Measurements from ENCODE around the gene SLFN12L.
"Not testable (repeated sequence)": the region's sequence is repeated elsewhere in the genome, so short reads cannot be mapped to it uniquely, and the experiment has no call there.

SLFN12L gene

GRCh38 chr17:35493040-35493439 lies 44.4 kb downstream of the SLFN12L start:
- no peak for DNase-seq

- DNase-seq = no peak
These were observed 46.1 kb downstream of the SLFN12L start for GRCh38 chr17:35491417-35491816.

DNA sequence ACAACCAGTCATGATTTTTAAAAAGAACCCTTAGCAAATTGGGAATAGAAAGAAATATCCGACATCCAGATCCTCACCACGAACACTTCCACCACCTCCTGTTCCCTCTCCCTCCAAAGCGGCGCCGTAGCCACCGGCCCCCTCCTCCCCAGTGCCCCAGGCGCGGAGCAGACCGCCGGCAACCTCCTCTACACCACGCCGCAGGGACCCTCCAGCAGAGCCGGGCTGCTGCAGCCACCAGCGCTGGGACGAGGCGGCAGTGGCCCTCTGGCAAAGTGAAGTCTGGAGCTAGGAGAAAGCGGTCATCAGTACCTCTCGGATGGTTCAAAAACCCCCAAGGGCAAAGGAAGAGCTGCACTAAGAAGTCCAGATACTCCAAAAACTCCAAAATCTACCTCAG lies 47.5 kb downstream of the SLFN12L start:
- DNase-seq = no peak

GRCh38 chr17:35488991-35489390 lies 48.5 kb downstream of the SLFN12L start:
- DNase-seq = no peak

GRCh38 chr17:35486920-35487732 lies 50.4 kb downstream of the SLFN12L start:
- DNase-seq = peak; percentile 54

DNA sequence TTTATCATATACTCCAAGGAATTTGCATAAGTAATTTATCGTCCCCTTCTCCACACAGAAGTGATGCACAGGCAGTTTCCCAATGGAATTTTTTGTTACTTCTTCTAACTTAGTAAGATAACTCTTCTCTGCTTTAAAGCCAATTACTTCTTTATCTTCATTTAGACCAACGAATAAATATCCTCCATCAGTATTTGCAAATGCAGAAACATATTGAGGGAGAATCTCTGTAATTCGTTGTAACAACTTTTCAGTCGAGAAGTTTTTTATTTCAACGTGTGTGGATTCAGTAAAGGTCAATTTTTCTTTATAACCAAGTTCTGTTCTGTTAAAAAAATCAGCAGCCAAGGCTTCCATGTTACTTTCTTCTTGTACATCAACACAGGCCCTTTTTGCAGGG lies 58.2 kb downstream of the SLFN12L start:
- DNase-seq = no peak

DNA sequence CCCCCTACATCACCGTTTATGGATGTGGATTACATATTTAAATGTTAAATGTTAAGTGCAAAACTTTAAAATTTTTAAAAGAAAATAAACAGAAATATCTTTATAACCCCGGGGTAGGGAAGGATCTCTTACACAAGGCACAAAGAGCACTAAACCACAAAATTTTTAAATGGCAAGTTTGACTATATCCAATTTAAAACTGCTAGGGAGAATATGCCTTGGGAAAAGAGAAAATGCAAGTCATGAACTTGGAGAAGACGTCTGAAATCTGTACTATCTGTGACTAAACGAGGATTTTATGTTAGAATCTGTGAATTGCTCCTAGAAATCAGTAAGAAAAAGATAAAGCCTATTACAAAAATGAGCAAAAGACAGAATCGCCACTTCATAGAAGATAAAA lies 60.2 kb downstream of the SLFN12L start:
- DNase-seq = no peak

GRCh38 chr17:35476283-35476820 lies 61.1 kb downstream of the SLFN12L start:
- no peak for DNase-seq

DNA sequence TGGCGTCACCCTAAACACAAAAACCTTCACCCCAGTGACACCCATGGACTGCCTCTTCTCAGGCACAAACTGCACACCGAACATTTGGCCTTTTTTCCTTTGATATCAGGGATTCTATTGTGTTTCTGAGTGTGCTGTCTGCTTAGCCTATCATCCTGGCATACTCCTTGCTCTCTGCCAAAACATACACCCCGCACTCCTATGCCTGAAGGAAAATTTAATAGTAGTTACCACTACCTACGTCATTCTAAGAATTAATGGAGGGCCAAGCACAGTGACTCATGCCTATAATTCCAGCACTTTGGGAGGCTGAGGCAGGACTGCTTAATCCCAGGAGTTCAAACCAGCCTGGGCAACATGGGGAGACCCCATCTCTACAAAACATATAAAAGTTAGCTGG lies 69.0 kb downstream of the SLFN12L start:
- no peak for DNase-seq

- DNase-seq = no peak
These were observed 69.7 kb downstream of the SLFN12L start for GRCh38 chr17:35467824-35468223.

- peak; percentile 47 for DNase-seq
These were observed 77.1 kb downstream of the SLFN12L start for GRCh38 chr17:35460354-35460851.

DNA sequence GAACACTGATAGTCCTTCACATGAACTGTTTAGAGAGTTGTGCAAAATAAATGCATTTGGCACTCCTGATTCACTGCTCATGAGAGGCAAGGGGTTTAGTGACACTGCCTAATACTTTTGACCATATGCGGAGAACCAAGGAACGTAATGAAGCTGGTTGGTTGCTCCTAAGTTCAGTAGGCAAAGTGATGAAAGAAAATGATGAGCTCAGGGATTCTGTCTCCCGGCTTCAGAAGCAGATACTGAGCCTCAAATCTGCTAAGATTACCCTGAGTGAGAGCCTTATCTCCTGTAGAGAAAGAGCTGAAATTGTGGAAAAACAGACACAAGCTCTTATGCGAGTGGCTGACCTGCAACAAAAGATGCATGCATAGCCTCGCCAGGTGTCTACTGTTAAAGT lies 83.4 kb downstream of the SLFN12L start:
- DNase-seq = not testable (repeated sequence)

DNA sequence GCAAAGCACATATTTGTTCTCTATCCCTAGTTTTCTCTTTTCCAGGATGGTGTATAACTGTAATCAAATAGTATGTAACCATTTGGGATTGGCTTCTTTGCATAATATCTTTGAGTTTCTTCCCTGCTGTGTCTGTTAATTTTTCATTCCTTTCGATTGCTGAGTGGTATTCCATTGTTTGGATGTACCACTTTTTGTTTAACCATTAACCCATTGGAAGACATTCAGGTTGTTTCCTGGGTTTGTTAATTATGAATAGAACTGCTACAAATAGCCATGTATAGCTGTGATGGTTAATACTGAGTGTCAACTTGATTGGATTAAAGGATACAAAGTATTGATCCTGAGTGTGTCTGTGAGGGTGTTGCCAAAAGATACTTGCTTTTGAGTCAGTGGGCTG lies 84.3 kb downstream of the SLFN12L start:
- no peak for DNase-seq

DNA sequence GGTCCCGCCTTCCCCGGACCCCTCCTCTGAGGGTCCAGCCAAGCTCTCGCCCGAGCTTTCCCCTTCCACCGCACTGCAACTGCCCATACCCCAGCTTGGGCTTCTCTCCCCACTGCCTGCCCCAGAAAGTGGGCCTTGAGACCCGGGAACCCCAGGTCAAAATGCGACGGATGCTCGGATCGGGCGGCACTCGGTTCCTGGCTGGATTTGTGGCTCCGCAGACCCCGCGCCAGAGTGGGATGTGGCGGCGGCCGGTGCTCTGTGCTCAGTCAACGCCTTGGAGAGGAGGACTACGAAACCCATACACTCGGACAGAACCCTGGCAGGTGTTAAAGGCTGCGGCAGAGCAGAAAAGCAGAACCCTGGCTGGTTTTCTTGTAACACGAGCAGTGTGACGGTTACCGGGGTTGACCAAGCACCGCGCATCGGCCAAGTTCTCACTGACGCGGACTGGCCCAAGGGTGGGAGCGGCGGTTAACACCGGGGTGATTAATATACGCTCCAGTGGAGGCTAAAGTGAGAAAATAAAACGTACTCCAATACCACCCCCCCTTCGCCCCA lies 88.0 kb downstream of the SLFN12L start:
- peak; percentile 37 for DNase-seq

DNA sequence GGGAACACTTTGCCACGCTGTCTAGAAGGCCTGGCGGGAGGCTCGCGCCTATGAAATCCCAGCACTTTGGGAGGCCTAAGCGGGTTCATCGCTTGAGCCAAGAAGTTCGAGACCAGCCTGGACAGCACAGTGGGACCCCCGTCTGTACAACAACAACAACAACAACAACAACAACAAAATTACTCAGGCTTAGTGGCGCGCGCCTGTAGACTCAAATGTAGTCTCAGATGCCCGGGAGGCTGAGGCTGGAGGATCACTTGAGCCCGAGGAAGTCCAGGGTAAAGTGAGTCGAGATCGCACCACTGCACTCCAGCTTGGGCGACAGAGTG lies 88.6 kb downstream of the SLFN12L start:
- no peak for DNase-seq

GRCh38 chr17:35448214-35448898 lies 89.1 kb downstream of the SLFN12L start, which contains the start of gene SLFN13:
Gene SLFN13, minus strand, starts transcription at chr17:35448766. Its CDS starts 3,086 bp downstream, at chr17:35445680.
- peak; percentile 96 for DNase-seq

GRCh38 chr17:35447499-35447898 lies 90.0 kb downstream of the SLFN12L start:
- DNase-seq = peak; percentile 14

- no peak for DNase-seq
These were observed 99.0 kb downstream of the SLFN12L start for GRCh38 chr17:35438433-35438832.

GRCh38 chr17:35433075-35433894 lies 104.2 kb downstream of the SLFN12L start:
- DNase-seq = peak; percentile 87

DNA sequence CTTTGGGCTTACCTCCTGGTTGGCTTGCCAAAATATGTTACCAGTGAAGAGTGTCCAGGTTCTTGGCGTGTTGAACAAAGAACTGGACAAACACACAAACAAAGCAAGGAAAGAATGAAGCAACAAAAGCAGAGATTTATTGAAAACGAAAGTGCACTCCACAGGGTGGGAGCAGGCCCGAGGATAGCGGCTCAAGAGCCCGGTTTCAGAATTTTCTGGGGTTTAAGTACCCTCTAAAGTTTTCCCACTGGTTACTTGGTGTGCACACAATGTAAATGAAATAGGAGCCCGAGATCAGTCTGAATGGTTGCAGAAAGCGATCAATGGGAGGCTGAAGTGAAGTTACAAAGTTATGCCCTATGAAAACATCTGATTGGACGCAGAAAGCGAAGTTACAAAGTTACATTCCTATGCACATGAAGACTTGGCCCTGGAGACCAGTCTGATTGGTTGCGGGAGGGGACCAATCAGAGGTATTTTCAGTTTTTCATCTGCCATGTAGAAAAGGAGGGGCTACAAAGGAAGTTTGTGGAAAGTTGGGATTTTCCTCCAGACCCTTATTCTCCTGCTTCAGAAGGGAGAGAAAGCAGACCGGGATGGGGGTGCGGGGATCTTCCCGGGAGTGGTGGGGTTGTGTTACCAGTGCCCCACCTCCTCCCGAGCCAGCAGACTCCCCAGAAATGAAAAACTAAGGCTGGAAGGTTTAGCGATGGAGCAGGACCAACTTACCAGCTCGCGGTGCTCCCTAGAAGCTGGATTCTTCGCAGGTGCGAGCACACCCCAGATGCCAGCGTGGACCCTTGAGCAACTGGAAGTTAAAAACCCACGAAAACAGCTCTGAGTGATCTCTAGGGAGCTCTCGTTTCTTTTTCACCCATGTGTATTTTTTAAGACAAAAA lies 105.1 kb downstream of the SLFN12L start, which contains the start of gene SLFN12:
SLFN12 (minus strand) TSS at position 325 of the 899 bp plus-strand sequence. CDS start 9,472 bp downstream, outside the sequence.
- DNase-seq = peak; percentile 83

- no peak for DNase-seq
These were observed 107.8 kb downstream of the SLFN12L start for GRCh38 chr17:35429702-35430101.

Measured in hematopoietic multipotent progenitor cell treated with erythropoietin and hydrocortisone succinate and interleukin-3 and kit ligand, for 8 days (in vitro differentiated cells).